NB4 (cell line): ENCODE results near the gene AKR7A2.

ENCODE experiments used
- CTCF ChIP-seq: IDR thresholded peaks from one replicate; pipeline ENCODE4 v1.5.1; 2012; ENCODE audit warnings: low read depth, low read length
- MAX ChIP-seq: IDR thresholded peaks from 2 replicates; pipeline ENCODE4 v1.6.1; 2011; ENCODE audit warnings: low read depth, low read length

- TF ChIP-seq CTCF (no peak), MAX (no peak)
Measured at GRCh38 chr1:19339214-19339861, 27.4 kb upstream of the AKR7A2 start.
